Memory B cell (primary cell): ENCODE data around the gene ANAPC15.
A peak's percentile ranks its signal among the peaks of the same experiment; 100 is the strongest.

ENCODE experiments used
- ATAC-seq: fragments of 150-1000 bp; cut with Tn5 transposase; 2 replicates; pipeline ENCODE4 v1.10.0; 2021; ENCODE audit warnings: low read depth, mild to moderate bottlenecking, moderate library complexity
- DNase-seq, 2 donors: peaks; one replicate each; pipeline ENCODE4 v3.0.0; 2022; ENCODE audit warnings: low spot score in 2 of 2
- H3K27ac Mint-ChIP-seq: one replicate; pipeline ENCODE4 v1.8.0; 2022; ENCODE audit warnings: mild to moderate bottlenecking, moderate library complexity, mixed read lengths
- H3K27me3 Mint-ChIP-seq: one replicate; pipeline ENCODE4 v1.8.0; 2022; ENCODE audit warnings: mixed read lengths
- H3K36me3 Mint-ChIP-seq: one replicate; pipeline ENCODE4 v1.8.0; 2022; ENCODE audit warnings: mild to moderate bottlenecking, mixed read lengths
- H3K4me1 Mint-ChIP-seq: one replicate; pipeline ENCODE4 v1.8.0; 2022; ENCODE audit warnings: mixed read lengths
- H3K4me3 Mint-ChIP-seq: one replicate; pipeline ENCODE4 v1.8.0; 2022; ENCODE audit warnings: mild to moderate bottlenecking, moderate library complexity, mixed read lengths
- H3K9me3 Mint-ChIP-seq: one replicate; pipeline ENCODE4 v1.8.0; 2022; ENCODE audit warnings: mixed read lengths

The ANAPC15 gene

GRCh38 chr11:72114570-72114969 lies 2.1 kb upstream of the ANAPC15 start:
- ATAC-seq (no peak), DNase-seq (no peak)
- no peak overlapping the region for H3K27ac Mint-ChIP-seq
- H3K9me3 Mint-ChIP-seq: no peaks in the 10 kb centered on the region
- peaks cover 9% of the 10 kb centered on the region for H3K27me3 Mint-ChIP-seq
- peaks cover 16% of the 10 kb centered on the region for H3K4me1 Mint-ChIP-seq
- H3K36me3 Mint-ChIP-seq: peaks cover 4% of the 10 kb centered on the region
- no peak overlapping the region for H3K4me3 Mint-ChIP-seq

- Mint-ChIP-seq H3K9me3 (no peaks in the 10 kb centered on the region), H3K4me1 (peaks cover 16% of the 10 kb centered on the region), H3K27me3 (peaks cover 6% of the 10 kb centered on the region), H3K4me3 (peak overlapping the region; percentile 95), H3K27ac (peak overlapping the region; percentile 95), H3K36me3 (peaks cover 4% of the 10 kb centered on the region)
- ATAC-seq: peak; percentile 0
- DNase-seq: no peak
These were observed 698 bp upstream of the ANAPC15 start for GRCh38 chr11:72112978-72113808.

- Mint-ChIP-seq H3K9me3 (no peaks in the 10 kb centered on the region), H3K4me3 (peak overlapping the region; percentile 95), H3K4me1 (peaks cover 16% of the 10 kb centered on the region), H3K27me3 (peaks cover 3% of the 10 kb centered on the region), H3K27ac (peak overlapping the region; percentile 95), H3K36me3 (peaks cover 8% of the 10 kb centered on the region)
- ATAC-seq: no peak
- DNase-seq: no peak
These were observed 974 bp downstream of the ANAPC15 start for GRCh38 chr11:72111300-72112142.

GRCh38 chr11:72105888-72106287 lies 6.6 kb downstream of the ANAPC15 start, which contains the start of gene TOMT:
Gene TOMT (plus strand): TSS chr11:72105924. CDS start chr11:72105952, 28 bp downstream.
- Mint-ChIP-seq H3K4me3 (no peak within 1 kb of the TSS), H3K4me1 (peaks cover 32% of the 10 kb centered on the region), H3K9me3 (no peaks in the 10 kb centered on the region), H3K36me3 (peaks cover 11% of the 10 kb centered on the region), H3K27me3 (no peaks in the 10 kb centered on the region), H3K27ac (no peak within 1 kb of the TSS)
- ATAC-seq: no peak
- no peak for DNase-seq

GRCh38 chr11:72103754-72104167 lies 8.7 kb downstream of the ANAPC15 start:
- no peak for ATAC-seq
- H3K36me3 Mint-ChIP-seq: peaks cover 10% of the 10 kb centered on the region
- H3K4me3 Mint-ChIP-seq: peak overlapping the region; percentile 98
- peaks cover 37% of the 10 kb centered on the region for H3K4me1 Mint-ChIP-seq
- no peaks in the 10 kb centered on the region for H3K27me3 Mint-ChIP-seq
- no peak for DNase-seq
- H3K27ac Mint-ChIP-seq: peak overlapping the region; percentile 97
- no peaks in the 10 kb centered on the region for H3K9me3 Mint-ChIP-seq

GRCh38 chr11:72102946-72103753 lies 9.3 kb downstream of the ANAPC15 start, which contains the start of gene LAMTOR1:
Gene LAMTOR1 (minus strand): TSS chr11:72103297. CDS start chr11:72103224, 73 bp downstream.
- H3K4me3 Mint-ChIP-seq: peak within 1 kb of the TSS; percentile 98

GRCh38 chr11:72102631-72102945 lies 9.9 kb downstream of the ANAPC15 start:
- Mint-ChIP-seq H3K27me3 (no peaks in the 10 kb centered on the region), H3K4me3 (peak overlapping the region; percentile 98), H3K36me3 (peaks cover 17% of the 10 kb centered on the region), H3K9me3 (no peaks in the 10 kb centered on the region), H3K4me1 (peaks cover 43% of the 10 kb centered on the region), H3K27ac (peak overlapping the region; percentile 97)
- no peak for DNase-seq
- ATAC-seq: no peak

More at GRCh38 chr11:72102946-72103753, 9.3 kb downstream of the ANAPC15 start, which contains the start of gene LAMTOR1:
- Mint-ChIP-seq H3K27me3 (no peaks in the 10 kb centered on the region), H3K4me1 (peaks cover 38% of the 10 kb centered on the region), H3K27ac (peak within 1 kb of the TSS; percentile 97), H3K36me3 (peaks cover 11% of the 10 kb centered on the region), H3K9me3 (no peaks in the 10 kb centered on the region)
- DNase-seq (peak; percentile 89 to 93), ATAC-seq (peak; percentile 98)

GRCh38 chr11:72102162-72102561 lies 10.3 kb downstream of the ANAPC15 start:
- Mint-ChIP-seq H3K27ac (peak overlapping the region; percentile 97), H3K9me3 (no peaks in the 10 kb centered on the region), H3K36me3 (peaks cover 13% of the 10 kb centered on the region), H3K4me1 (peaks cover 43% of the 10 kb centered on the region), H3K4me3 (peak overlapping the region; percentile 98), H3K27me3 (no peaks in the 10 kb centered on the region)
- DNase-seq: no peak
- ATAC-seq: no peak

GRCh38 chr11:72100462-72100861 lies 12.0 kb downstream of the ANAPC15 start:
- no peak for ATAC-seq
- H3K27me3 Mint-ChIP-seq: no peaks in the 10 kb centered on the region
- peaks cover 12% of the 10 kb centered on the region for H3K36me3 Mint-ChIP-seq
- no peak for DNase-seq
- no peak overlapping the region for H3K4me3 Mint-ChIP-seq
- peak overlapping the region; percentile 97 for H3K27ac Mint-ChIP-seq
- H3K9me3 Mint-ChIP-seq: no peaks in the 10 kb centered on the region
- H3K4me1 Mint-ChIP-seq: peaks cover 43% of the 10 kb centered on the region

GRCh38 chr11:72100009-72100408 lies 12.5 kb downstream of the ANAPC15 start:
- peaks cover 12% of the 10 kb centered on the region for H3K36me3 Mint-ChIP-seq
- no peak overlapping the region for H3K4me3 Mint-ChIP-seq
- DNase-seq: no peak
- no peaks in the 10 kb centered on the region for H3K27me3 Mint-ChIP-seq
- H3K4me1 Mint-ChIP-seq: peaks cover 41% of the 10 kb centered on the region
- ATAC-seq: no peak
- H3K27ac Mint-ChIP-seq: no peak overlapping the region
- H3K9me3 Mint-ChIP-seq: no peaks in the 10 kb centered on the region

- no peak for ATAC-seq
- Mint-ChIP-seq H3K27me3 (no peaks in the 10 kb centered on the region), H3K4me3 (no peak overlapping the region), H3K4me1 (peaks cover 33% of the 10 kb centered on the region), H3K36me3 (peaks cover 14% of the 10 kb centered on the region), H3K9me3 (no peaks in the 10 kb centered on the region), H3K27ac (no peak overlapping the region)
- no peak for DNase-seq
These were observed 13.8 kb downstream of the ANAPC15 start for GRCh38 chr11:72098741-72099140.

- Mint-ChIP-seq H3K9me3 (no peaks in the 10 kb centered on the region), H3K36me3 (peaks cover 9% of the 10 kb centered on the region), H3K4me3 (no peak overlapping the region), H3K27me3 (no peaks in the 10 kb centered on the region), H3K4me1 (peaks cover 11% of the 10 kb centered on the region), H3K27ac (peak overlapping the region; percentile 73)
- ATAC-seq (peak; percentile 99), DNase-seq (peak; percentile 68 to 70)
These were observed 21.2 kb downstream of the ANAPC15 start for GRCh38 chr11:72091292-72091691.

GRCh38 chr11:72088076-72088808 lies 24.3 kb downstream of the ANAPC15 start:
- no peak for DNase-seq
- H3K9me3 Mint-ChIP-seq: no peaks in the 10 kb centered on the region
- H3K27ac Mint-ChIP-seq: no peak overlapping the region
- H3K27me3 Mint-ChIP-seq: no peaks in the 10 kb centered on the region
- peaks cover 9% of the 10 kb centered on the region for H3K36me3 Mint-ChIP-seq
- peaks cover 11% of the 10 kb centered on the region for H3K4me1 Mint-ChIP-seq
- H3K4me3 Mint-ChIP-seq: no peak overlapping the region
- ATAC-seq: no peak
